Tibial artery (tissue), 4 donors: ENCODE measurements around the gene SPATS1.

Experiments used
- DNase-seq, 2 donors: peaks; one replicate each; pipeline ENCODE4 v3.0.0-alpha.2; 2019
- H3K27ac ChIP-seq, 2 donors: fragments of 200-600 bp; sonication (generic) in 1 of 2; 1 replicate in 1 of 2; 2 replicates in 1 of 2; pipeline ENCODE4 v1.5.1; 2018 to 2019; ENCODE audit warnings: mild to moderate bottlenecking in 1 of 2
- H3K27me3 ChIP-seq, 2 donors: fragments of 200-600 bp; sonication (generic) in 1 of 2; one replicate each; pipeline versions ENCODE4 v1.5.1 to v1.6.0; 2016 to 2019
- H3K36me3 ChIP-seq, 3 donors: fragments of 200-600 bp; sonication (generic) in 2 of 3; one replicate each; pipeline ENCODE4 v1.5.1; 2016 to 2019; ENCODE audit warnings: mild to moderate bottlenecking in 2 of 3
- H3K4me1 ChIP-seq, 4 donors: fragments of 200-600 bp; sonication (generic) in 2 of 4; 1 replicate in 3 of 4; 2 replicates in 1 of 4; pipeline ENCODE4 v1.5.1; 2016 to 2019
- H3K4me3 ChIP-seq, 2 donors: fragments of 200-600 bp; sonication (generic) in 1 of 2; 1 replicate in 1 of 2; 2 replicates in 1 of 2; pipeline ENCODE4 v1.5.1; 2018 to 2019; ENCODE audit warnings: mild to moderate bottlenecking in 2 of 2
- H3K9me3 ChIP-seq, 3 donors: fragments of 200-600 bp; sonication (generic) in 1 of 3; one replicate each; pipeline ENCODE4 v1.5.1; 2016 to 2019
- CTCF ChIP-seq, 2 experiments: fragments of 200-600 bp in 1 of 2; fragments of 450-650 bp in 1 of 2; IDR thresholded peaks; one replicate each; pipeline ENCODE4 v1.5.1; 2017 to 2019; ENCODE audit warnings: antibody characterized with exemption in 2 of 2, mild to moderate bottlenecking in 1 of 2, moderate library complexity in 1 of 2
- intact Hi-C: fragments of 100-400 bp; cut with DNase I; formaldehyde crosslinking; loops from one replicate; pipeline ENCODE4 v1.15.0; 2023; ENCODE audit warnings: low total_unique reads

Gene SPATS1

DNA sequence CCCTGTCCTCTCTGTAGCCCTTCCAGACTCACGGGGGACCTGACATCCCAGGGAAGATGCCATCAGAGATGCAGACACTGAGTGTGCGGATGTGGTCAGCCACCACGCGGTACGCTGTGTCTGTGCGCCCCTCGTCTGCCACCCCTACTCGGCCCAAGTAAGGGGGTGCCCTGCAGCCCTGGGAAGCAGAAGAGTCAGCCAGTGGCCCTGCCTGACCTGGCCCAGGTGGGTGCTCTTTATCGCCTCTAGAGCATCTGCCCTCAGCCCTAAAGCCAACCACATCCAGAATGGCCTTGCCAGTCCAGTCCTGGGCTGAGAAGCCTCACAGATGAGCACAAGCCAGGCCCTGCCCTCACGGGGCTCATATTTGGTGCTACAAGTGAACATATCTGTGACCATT lies 35.2 kb upstream of the SPATS1 start:
- no peak for TF ChIP-seq CTCF (IDR thresholded peaks at IDR 0.05)
- H3K9me3 ChIP-seq = no peaks in the 10 kb centered on the region
- peaks cover 31 to 97% (median 85%) of the 10 kb centered on the region in 3 donors for H3K36me3 ChIP-seq
- intact Hi-C loops = no loop called here
- no peak overlapping the region for H3K4me3 ChIP-seq
- no peaks in the 10 kb centered on the region for H3K27me3 ChIP-seq
- H3K27ac ChIP-seq = no peak overlapping the region
- no peak for DNase-seq
- peaks cover 0 to 5% (median 4%) of the 10 kb centered on the region in 4 donors for H3K4me1 ChIP-seq

- H3K27me3 ChIP-seq = no peaks in the 10 kb centered on the region
- H3K36me3 ChIP-seq = peaks cover 15 to 78% (median 66%) of the 10 kb centered on the region in 3 donors
- intact Hi-C loops = no loop called here
- no peak overlapping the region for H3K4me3 ChIP-seq
- H3K9me3 ChIP-seq = no peaks in the 10 kb centered on the region
- no peak for TF ChIP-seq CTCF (IDR thresholded peaks at IDR 0.05)
- peaks cover 0 to 11% (median 9%) of the 10 kb centered on the region in 4 donors for H3K4me1 ChIP-seq
- no peak for DNase-seq
- H3K27ac ChIP-seq = no peak overlapping the region
Observed at GRCh38 chr6:44309092-44309491, 33.4 kb upstream of the SPATS1 start.

- intact Hi-C loops = no loop called here
- H3K4me1 ChIP-seq = peaks cover 0 to 11% (median 9%) of the 10 kb centered on the region in 4 donors
- TF ChIP-seq CTCF (IDR thresholded peaks at IDR 0.05) = no peak
- DNase-seq = no peak
- H3K9me3 ChIP-seq = no peaks in the 10 kb centered on the region
- H3K36me3 ChIP-seq = peaks cover 11 to 73% (median 63%) of the 10 kb centered on the region in 3 donors
- H3K4me3 ChIP-seq = no peak overlapping the region
- H3K27me3 ChIP-seq = no peaks in the 10 kb centered on the region
- H3K27ac ChIP-seq = no peak overlapping the region
Observed at GRCh38 chr6:44309631-44310030, 32.8 kb upstream of the SPATS1 start.

DNA sequence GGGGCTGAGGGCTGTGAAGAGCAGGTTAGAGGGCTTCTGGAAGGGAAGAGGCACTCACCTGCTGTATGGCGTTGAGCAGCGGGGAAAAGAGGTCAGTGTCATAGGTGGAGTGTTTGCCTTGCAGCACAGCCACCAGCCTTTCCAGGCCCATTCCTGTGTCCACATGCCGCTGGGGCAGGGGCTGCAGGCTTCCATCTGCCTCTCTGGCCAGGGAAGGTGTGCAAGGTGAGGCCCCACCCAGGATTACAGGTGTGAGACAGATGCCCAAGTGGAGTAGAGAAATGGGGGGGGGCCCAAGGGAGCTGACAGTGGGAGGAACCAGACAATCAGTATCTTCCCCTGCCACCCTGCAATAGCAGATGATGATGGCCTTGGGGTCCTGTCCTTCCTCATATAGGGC lies 32.2 kb upstream of the SPATS1 start:
- Histone ChIP-seq H3K36me3 (peaks cover 7 to 67% (median 57%) of the 10 kb centered on the region in 3 donors), H3K4me3 (no peak overlapping the region), H3K27me3 (no peaks in the 10 kb centered on the region), H3K27ac (no peak overlapping the region), H3K4me1 (peaks cover 0 to 11% (median 9%) of the 10 kb centered on the region in 4 donors), H3K9me3 (no peaks in the 10 kb centered on the region)
- no peak for TF ChIP-seq CTCF (IDR thresholded peaks at IDR 0.05)
- DNase-seq = peak in 1 of 2 donors; percentile 24
- intact Hi-C loops = no loop called here

DNA sequence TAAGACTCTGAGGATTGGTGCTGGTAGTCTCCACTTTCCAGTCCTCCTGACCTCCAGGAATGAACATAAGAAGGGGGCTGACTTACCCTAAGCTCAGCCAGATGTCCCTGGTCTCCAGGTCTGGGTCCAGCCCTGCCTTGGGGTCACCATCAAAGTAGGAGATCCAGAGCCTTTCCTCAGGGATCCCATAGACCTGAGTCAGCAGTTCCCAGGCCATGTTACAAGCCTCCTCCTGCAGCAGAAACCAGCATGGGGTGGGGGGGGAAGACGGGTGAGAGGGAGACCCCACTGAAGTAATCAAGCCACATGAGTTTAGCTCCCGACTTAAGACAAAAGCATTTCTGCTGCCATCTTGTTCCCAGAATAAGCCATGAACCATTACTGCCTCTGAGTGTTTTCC lies 31.1 kb upstream of the SPATS1 start:
- intact Hi-C loops = no loop called here
- H3K36me3 ChIP-seq = peaks cover 7 to 56% (median 46%) of the 10 kb centered on the region in 3 donors
- no peak for DNase-seq

More for the DNA sequence above, 31.1 kb upstream of the SPATS1 start:
- Histone ChIP-seq H3K9me3 (no peaks in the 10 kb centered on the region), H3K27me3 (no peaks in the 10 kb centered on the region), H3K4me1 (peaks cover 0 to 11% (median 9%) of the 10 kb centered on the region in 4 donors), H3K27ac (no peak overlapping the region), H3K4me3 (no peak overlapping the region)
- TF ChIP-seq CTCF (IDR thresholded peaks at IDR 0.05) = no peak
